NCI-H146 treated with DMSO at 0.1 percent for 48 hours (cell line): ENCODE measurements around the gene RFX6.
"Not testable (repeated sequence)": the region's sequence is repeated elsewhere in the genome, so short reads cannot be mapped to it uniquely, and the experiment has no call there.

Experiments
- DNase-seq: peaks from one replicate; lab custom pipeline; 2025; ENCODE audit not compliant: unreplicated experiment; lab: John Stamatoyannopoulos, UW

The RFX6 gene, protein sequence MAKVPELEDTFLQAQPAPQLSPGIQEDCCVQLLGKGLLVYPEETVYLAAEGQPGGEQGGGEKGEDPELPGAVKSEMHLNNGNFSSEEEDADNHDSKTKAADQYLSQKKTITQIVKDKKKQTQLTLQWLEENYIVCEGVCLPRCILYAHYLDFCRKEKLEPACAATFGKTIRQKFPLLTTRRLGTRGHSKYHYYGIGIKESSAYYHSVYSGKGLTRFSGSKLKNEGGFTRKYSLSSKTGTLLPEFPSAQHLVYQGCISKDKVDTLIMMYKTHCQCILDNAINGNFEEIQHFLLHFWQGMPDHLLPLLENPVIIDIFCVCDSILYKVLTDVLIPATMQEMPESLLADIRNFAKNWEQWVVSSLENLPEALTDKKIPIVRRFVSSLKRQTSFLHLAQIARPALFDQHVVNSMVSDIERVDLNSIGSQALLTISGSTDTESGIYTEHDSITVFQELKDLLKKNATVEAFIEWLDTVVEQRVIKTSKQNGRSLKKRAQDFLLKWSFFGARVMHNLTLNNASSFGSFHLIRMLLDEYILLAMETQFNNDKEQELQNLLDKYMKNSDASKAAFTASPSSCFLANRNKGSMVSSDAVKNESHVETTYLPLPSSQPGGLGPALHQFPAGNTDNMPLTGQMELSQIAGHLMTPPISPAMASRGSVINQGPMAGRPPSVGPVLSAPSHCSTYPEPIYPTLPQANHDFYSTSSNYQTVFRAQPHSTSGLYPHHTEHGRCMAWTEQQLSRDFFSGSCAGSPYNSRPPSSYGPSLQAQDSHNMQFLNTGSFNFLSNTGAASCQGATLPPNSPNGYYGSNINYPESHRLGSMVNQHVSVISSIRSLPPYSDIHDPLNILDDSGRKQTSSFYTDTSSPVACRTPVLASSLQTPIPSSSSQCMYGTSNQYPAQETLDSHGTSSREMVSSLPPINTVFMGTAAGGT

DNA sequence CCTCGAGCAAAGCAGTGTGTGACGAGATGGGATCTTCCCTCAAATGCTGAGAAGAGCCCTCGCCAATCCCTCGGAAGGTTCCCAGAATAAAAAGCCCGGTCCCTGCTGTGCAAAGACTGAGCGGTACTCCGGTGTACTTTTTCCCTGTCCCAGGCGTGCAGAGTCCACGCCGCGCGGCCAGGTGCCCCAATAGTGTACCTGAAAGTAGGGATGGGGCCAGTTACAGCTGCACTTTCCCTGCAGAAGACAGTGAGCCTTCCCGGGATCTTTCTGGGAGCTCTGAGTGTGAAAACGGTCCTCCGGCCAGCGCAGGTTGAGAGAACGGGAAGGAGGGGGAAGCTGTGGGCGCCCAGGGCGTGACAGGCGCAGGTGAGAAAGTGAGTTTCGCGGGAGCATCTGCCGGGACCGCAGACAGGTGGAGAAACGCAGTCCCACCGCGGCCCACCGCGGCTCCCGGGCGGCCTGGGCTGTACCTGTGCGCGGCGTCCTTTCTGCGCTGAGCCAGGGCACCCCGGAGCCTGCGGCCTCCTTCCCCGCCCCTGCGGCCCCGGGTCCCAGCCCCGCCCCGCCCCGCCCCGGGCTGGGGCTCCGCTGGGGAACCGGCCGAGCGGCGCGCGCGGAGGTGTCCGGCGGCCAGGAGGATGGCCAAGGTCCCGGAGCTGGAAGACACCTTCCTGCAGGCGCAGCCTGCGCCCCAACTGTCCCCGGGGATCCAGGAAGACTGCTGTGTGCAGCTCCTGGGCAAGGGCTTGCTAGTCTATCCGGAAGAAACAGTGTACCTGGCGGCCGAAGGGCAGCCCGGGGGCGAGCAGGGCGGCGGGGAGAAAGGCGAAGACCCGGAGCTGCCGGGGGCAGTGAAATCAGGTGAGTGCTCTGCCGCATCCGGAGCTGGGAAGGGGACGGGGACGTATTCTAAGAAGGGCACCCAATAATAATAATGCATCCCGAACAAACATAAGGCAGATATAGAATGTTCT lies at the start of gene RFX6:
TSS of gene RFX6 (plus strand) at position 608 of the 977 bp plus-strand sequence. CDS start at position 642, 34 bp downstream.
- DNase-seq = peak; percentile 26

DNA sequence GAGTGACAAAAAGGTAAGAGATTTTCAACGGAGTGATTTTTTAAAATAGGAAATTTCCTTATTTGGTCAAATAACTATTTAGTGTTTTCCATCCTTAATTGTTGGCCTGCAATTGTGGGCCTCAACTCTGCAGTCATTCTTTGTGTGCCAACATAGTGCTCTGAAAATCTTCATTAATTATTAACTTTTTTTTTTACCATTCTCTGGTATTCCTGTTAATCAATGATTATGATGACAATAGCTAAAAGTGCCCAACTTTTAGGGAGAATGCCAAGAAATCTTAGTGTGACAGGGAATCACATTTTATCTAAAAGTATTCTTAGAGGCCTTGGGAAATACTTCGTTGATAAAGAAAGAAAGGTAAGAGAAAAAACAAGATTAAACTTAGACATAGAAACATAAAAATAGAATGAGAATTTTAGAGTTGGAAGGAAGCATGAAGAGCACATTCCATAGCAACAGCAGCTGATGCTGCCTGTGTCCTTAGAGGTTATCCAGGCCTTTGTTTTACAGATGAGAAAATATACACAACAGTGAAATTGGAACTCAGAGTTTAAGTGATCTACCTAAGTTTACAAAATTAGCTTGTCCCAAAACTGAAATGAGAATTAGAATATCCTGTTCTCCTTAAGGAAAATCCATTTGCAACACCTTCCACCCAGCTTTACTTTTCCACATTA lies 49.3 kb upstream of the RFX6 start:
- no peak for DNase-seq

DNA sequence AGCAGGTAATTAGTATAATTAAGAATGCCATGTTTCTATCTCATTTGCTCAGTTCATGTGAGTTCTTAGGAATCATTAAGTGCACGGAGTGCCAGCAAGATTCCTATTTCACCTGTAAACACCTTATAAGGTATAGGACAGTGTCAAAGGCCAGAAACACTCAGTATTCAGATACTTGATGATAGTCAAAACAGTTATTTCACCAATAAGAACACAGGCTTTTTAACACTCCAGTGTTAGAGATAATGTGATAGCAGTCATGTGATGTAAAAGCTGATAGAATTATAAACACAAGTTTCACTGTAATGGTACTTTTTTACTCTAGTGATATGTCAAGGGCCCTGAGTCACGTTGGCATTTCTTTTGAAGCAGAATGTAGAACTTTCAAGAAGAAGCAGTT lies 48.1 kb upstream of the RFX6 start, which contains the start of gene GPRC6A:
TSS of gene GPRC6A (minus strand) at position 101 of the 400 bp plus-strand sequence. CDS start at position 31, 70 bp downstream.
- no peak for DNase-seq

DNA sequence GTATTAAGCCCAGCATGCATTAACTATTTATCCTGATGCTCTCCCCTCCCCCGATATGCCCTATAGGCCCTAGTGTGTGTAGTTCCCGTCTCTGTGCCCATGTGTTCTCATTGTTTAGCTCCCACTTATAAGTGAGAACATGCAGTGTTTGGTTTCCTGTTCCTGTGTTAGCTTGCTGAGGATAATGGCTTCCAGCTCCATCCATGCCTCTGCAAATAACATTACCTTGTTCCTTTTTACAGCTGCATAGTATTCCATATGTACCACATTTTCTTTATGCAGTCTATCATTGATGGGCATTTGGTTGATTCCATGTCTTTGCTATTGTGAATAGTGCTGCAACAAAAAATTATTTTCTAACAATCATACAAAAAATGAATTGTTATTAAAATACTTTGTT lies 42.5 kb upstream of the RFX6 start:
- DNase-seq = not testable (repeated sequence)

DNA sequence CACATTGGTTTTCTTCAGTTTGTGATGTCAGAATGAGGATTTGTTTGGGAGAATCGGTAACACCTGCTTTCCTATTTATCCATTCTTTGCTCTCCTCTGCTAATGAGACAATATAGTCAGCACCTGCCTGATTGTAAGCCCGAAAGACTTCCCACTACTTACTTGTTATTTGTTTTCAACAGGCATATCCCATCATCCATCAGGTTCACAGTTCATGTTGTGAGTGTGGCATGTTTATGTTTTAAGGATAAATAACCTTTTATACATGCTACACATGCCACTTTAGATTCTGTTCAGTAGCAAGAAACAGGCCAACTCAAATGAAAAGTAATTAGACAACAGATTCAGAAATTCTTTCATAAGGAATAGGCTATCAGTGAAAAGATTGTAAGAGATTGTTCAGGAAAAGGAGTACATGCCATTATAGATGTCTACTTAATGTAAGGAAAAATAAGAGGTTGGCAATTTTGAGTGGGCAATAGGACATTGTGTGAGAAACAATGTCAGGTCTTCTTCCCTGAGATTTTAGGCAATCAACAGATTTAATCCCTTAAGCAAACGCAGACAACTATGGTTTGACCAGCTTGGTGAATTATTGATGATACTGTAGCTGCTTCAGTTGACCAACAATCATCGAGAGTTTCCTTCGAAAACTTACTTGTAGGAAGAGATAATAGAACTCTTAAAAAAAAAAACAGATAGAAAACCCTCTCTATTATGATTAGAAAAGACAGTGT lies 40.3 kb upstream of the RFX6 start:
- no peak for DNase-seq

DNA sequence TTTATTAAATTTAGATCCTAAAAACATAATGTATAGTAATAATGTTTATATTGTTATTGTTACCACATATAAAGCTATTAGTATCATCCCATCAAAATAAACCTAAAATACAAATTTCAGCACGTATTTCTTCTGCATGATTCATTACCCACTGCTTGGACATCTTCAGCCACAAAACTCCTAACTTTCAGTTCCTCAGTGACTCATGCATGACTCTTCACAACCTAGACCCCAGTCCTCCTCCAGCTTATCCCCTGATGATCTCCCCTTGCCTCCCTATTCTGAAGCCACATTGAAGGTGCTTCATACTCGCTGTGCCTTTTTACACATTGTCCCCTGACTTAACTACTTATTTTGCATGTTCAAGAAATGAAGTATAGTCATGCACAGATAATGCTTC lies 37.0 kb upstream of the RFX6 start:
- no peak for DNase-seq

DNA sequence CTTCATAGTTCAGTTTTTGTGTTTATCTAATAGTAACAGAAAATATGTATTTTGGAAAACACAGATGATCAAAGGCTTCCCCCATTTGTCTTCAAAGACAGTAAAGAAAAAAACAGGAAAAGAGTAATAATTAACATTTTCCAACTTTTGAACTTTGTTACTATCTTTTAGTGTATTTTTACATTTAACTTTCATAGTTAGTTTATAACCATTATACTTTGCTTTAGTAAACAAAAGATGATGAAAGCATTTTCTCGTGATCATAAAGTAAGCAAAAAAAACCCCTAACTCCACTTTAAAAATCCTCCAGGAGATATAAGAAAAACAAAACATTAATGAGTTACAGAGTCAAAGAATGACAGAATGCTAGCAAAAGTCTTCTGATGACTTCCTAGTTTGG lies 34.6 kb upstream of the RFX6 start:
- DNase-seq = no peak

DNA sequence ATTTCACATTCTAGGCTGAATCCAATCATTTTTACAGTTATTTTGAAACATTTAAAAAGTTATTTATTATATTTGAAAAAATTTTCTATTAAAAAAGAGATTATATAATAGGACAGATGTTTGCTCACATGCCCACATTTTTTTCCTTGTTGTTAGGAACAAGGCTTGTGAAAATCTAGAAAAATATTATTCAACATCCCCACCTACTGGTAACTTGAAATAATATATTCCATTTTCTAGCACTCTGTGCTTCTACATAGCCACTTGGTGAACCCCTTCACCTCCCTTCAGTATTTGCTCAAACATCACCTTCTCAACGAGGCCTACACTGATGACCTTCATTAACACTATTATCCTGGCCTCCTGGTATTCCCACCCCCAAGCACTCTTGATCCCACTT lies 29.8 kb upstream of the RFX6 start:
- DNase-seq = peak; percentile 13

DNA sequence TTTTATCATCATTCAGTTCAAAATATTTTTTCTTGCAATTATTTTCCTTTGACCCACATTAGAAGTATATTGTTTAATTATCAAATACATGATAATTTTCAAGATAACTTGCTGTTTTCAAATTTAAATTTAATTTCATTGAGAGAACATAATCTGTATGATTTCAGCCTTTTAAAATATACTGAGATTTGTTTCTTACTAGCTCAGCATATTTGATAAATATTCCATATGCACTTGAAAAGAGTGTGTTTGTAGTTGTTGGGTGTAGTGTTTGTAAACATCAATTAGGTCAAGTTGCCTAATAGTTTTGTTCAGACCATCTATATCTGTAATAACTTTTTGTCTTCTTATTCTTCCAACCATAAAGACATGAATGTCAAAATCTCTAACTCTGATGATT lies 19.0 kb upstream of the RFX6 start:
- no peak for DNase-seq

DNA sequence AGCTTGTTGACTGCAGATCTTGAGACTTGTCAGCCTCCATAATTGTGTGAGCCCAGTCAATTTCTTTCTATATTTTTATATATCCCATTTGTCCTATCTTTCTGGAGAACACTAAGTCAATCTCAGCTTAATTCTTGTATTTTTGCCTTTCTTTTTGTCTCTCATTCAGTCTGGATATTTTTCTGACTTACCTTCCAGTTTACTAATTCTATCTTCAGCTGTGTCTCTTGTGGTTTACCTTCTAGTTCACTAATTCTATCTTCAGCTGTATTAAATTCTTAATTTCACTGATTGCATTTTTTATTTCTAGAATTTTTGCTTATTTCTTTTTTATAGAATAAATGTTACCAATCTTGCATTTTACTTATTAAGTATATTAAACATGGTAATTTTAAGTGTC lies 17.8 kb upstream of the RFX6 start:
- no peak for DNase-seq

DNA sequence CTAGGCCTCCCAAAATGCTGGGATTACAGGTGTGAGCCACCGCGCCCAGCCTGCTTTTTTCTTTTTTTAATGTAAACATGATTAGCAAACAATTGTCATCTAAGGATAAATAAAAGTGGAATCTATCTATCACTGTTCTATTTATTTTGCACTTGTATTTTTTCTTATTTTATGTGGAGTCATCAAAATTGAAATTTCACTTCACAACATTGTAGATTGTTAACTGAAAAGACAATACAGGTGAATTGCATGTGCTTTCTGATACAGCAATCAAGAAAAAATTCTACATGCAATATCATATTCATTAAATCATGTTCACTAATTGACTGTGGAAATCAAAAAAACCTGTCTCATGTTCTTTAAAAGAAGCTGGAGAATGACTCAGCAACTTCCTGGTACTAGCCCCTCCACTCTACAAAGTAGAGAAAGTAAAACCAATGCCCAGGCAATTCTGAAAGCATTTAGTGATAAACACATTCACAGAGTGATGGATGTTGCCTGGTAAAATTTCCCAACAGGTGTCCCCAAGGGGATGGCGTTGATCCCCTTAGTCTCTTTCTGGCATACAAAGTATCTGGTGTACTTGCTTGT lies 10.7 kb upstream of the RFX6 start:
- no peak for DNase-seq

DNA sequence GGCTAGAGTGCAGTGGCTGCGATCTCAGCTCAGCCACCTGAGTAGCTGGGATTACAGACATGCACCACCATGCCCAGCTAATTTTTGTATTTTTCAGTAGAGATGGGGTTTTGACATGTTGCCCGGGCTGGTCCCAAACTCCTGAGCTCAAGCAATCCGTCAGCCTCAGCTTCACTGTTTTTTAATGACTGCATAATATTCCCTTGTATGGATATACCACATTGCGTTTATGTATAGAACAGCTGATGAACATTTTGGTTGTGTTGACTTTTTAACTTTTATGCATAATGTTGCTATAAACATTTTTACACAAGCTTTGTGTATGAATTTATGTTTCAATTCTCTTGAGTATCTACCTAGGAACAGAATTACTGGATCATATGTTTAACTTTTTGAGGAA lies 4.3 kb upstream of the RFX6 start:
- no peak for DNase-seq

DNA sequence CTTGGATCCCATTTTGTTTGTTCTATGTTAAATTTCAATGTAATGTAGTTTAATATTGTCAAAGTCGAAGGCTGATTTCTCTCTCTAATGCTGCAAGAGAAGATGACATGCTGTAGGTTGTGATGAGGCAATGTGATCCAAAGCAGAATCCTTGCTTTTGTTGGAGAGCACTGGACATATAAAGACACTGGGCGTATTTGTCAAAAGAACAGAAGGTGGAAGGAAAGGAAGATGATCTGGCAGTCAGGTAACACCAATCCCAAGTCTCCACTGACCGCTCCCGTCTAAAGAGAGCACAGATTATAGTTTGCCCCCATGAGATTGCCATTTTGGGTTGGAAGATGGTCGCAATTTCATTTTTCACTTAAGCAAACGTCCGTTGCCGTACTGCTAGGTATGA lies 935 bp upstream of the RFX6 start:
- no peak for DNase-seq

DNA sequence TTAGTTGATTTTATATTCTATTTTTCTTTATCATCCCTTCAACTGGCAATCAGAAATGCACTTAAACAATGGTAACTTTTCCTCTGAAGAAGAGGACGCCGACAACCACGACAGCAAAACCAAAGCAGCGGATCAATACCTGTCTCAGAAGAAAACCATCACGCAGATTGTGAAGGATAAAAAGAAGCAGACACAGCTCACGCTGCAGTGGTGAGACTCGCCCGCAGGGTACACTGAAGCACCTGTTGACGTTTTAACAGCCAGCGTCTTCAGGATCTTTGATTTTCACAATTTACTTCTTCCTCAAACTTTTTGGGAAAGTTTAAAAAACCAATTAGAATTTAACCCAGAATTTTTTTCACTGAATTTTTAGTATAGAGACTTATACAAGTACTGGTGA lies 701 bp downstream of the RFX6 start:
- DNase-seq = no peak

DNA sequence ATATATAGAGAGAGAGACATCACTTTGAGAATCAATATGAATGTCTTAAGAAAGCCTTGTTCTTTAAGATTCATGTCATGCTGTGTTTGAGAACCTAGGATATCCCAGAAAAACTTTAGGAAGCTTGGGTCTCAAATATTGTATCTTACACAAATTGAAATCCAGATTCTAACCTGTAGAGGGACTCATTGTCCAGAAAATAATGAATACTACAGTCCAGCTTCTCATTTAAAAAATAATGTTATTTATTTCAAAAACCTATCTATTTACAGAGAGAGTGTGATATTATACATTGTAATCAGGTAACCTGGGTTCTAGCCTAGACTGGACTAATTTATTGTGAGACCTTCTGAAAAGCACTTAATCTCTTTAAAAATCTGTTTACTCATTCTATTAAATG lies 4.2 kb downstream of the RFX6 start:
- no peak for DNase-seq

DNA sequence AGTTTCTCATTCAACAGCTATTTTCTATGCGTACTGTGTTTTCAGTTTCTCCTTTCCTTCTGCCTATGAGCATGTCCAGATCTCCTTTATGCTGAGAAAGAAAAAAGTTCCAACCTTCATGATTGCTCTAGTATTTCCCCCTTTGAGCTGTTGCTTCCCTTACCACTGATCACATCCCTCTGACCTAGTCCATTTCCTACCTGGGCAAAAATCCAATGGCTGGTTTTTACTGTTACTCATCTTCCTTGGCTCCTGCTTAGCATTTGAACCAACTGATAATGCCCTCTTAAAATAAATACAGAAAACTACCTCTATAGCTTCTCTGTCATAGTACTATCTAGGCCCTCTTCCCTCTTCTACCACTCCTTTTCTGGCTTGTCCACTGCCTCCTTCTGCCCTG lies 6.0 kb downstream of the RFX6 start:
- DNase-seq = no peak

DNA sequence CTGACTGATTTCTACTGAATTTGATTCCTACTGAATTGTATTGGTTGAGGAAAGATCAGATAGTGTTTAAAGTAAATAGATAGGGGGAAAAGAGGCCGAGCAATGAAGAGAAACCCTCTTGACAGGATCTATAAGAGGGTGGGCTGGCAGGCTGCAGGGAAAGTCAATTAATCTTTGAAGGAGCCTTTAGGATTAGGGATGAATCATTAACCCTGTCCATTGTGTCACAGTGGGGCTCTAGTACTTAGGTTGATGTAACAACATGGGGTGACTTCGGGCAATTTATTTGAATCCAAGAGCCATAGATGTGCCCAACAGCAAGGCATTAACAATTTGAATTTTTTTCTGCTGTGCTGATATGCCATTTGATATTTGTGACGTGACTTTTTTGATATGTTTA lies 7.5 kb downstream of the RFX6 start:
- no peak for DNase-seq

DNA sequence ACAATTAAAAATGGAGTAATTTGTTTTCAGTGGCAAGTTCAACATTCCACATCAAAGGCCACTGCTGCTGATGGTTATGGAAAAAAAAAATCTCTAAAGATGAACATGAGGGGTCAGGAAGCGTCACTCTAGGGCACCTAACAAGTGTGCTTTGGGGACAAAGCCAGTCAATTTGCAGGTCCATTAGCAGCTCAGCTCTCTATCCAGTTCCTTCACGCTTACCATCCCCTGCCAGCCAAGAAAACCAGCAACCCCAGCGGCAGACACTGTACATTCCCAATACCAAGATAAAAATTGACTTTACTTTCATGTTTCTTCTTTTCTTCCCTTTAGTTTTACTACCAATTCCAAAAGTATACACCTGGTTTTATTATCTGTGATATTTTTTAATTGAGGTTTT lies 10.1 kb downstream of the RFX6 start:
- no peak for DNase-seq

DNA sequence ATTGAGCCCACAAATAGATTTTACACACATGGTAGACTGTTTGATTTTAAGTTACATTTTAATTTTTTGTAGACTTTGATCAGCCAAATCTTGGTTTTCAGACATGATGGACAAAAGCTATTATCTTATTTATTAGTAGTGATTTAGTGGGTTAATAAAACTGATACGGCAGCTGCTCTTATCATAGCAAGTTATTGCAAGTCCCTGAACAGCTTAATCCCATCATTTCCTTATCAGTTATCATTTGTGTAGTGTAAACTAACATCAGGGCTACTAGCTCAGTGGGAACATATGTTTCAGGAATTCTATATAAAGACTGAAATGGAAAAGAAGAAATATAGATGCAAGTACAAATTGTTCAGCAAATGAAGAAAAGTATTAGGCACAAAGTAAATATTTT lies 10.9 kb downstream of the RFX6 start:
- DNase-seq = no peak
